ENCODE data around the gene NOXA1.

The NOXA1 gene

GRCh38 chr9:137455359-137455991, 32.3 kb downstream of the NOXA1 start:
- Histone ChIP-seq H3K27ac (no peak overlapping the region), H3K4me3 (ENCODE audit: low read depth, low read length) (no peak overlapping the region), H3K27me3 (replicated peaks) (no peaks in the 10 kb centered on the region), H3K36me3 (replicated peaks) (peaks cover 21% of the 10 kb centered on the region)
- TF ChIP-seq CTCF (IDR thresholded peaks at IDR 0.05; ENCODE audit: low read depth, low read length, missing control alignments) = no peak
- no peak for DNase-seq
- in situ Hi-C loops (cut with HindIII; ENCODE audit: low pct_ligation_motif_present, low sequenced_read_pairs) = no loop called here

DNA sequence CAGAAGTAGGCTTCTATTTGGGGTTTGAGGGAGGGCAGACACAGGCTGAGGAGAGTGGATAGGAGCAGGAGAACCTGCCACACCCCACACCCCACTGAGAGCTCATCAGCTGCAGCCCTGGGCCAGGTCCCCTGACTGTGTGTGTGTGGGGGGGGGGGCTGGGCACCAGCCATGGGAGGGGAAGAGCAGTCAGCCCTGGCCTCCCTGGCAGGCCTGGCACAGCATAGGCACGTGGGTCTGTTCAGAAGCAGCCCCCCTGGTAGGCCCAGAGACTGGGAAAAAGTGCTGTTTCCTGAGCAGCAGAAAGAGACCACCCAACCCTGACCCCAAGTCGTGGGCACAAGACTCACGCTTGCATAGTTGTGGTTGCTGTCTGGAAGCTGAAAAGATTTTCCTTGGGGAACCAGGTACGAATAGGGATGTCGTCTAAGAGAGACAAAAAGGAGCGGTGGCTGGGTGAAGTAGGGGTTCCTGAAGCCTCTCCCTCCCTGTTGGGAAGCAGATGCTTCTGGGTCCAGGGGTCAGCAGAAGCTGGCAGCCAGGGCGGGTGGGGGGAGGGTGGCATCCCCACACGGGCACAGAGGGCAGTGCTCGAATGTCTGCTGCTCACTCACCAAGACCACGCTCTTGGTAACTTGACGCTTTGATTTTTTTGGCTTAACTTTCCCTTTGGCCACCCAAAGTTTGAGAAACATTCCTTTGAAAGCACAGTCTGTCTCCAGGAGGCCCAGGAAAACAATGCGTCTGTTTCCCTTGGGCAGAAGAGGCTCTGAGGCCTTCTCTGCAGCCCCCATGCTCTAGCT, 33.1 kb downstream of the NOXA1 start:
- H3K27me3 ChIP-seq (replicated peaks) = no peaks in the 10 kb centered on the region
- H3K27ac ChIP-seq = peak overlapping the region; percentile 50
- H3K36me3 ChIP-seq (replicated peaks) = peaks cover 21% of the 10 kb centered on the region
- no peak for TF ChIP-seq CTCF (IDR thresholded peaks at IDR 0.05; ENCODE audit: low read depth, low read length, missing control alignments)
- DNase-seq = peak; percentile 46
- in situ Hi-C loops (cut with HindIII; ENCODE audit: low pct_ligation_motif_present, low sequenced_read_pairs) = no loop called here
- H3K4me3 ChIP-seq (ENCODE audit: low read depth, low read length) = no peak overlapping the region

- no peak for TF ChIP-seq CTCF (IDR thresholded peaks at IDR 0.05; ENCODE audit: low read depth, low read length, missing control alignments)
- Histone ChIP-seq H3K27ac (peak overlapping the region; percentile 50), H3K4me3 (ENCODE audit: low read depth, low read length) (peak overlapping the region; percentile 5), H3K36me3 (replicated peaks) (peaks cover 21% of the 10 kb centered on the region), H3K27me3 (replicated peaks) (no peaks in the 10 kb centered on the region)
- DNase-seq = no peak
- in situ Hi-C loops (cut with HindIII; ENCODE audit: low pct_ligation_motif_present, low sequenced_read_pairs) = no loop called here
Measured at GRCh38 chr9:137456864-137457405, 33.7 kb downstream of the NOXA1 start.

DNA sequence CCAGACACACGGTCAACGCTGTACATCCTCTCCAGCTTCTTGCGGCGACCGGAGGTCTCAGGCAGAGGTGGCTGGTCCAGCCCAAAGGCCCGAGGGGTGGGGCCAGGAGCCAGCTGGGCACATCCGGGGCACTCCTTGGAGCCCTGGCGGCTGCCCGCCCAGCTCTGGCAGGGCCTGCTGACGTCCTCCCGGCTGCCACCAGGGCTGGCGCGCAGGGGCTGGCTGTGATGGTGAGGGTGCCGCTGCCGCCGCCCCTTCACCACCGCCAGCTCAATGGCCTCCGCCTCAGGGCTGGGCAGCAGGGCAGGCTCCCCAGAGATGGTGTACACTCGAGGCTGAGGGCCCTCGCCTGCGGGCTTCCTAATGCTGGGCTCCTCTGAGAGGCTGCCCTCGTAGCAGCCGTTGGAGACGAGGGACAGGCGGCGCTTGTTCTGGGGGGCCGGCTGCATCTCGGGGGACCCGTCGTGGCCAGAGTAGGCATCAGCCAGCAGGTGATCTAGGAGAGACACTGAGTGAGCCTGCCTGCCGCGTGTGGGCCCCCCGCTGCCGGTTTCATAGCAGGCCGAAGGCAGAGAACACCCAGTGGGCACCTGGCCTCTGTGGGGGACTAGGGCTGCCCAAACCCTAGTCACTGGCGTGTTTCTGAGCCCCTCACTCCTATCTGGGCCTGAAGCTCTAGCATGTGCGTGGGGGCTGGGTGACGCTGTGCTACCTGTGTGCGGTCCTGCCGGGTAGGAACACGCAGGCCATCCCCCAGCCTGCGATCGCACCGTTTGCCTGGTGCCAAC, 34.4 kb downstream of the NOXA1 start:
- no peak for DNase-seq
- in situ Hi-C loops (cut with HindIII; ENCODE audit: low pct_ligation_motif_present, low sequenced_read_pairs) = no loop called here
- TF ChIP-seq CTCF (IDR thresholded peaks at IDR 0.05; ENCODE audit: low read depth, low read length, missing control alignments) = no peak
- peak overlapping the region; percentile 61 for H3K4me3 ChIP-seq (ENCODE audit: low read depth, low read length)
- H3K27ac ChIP-seq = no peak overlapping the region
- peaks cover 19% of the 10 kb centered on the region for H3K36me3 ChIP-seq (replicated peaks)
- H3K27me3 ChIP-seq (replicated peaks) = no peaks in the 10 kb centered on the region

- Histone ChIP-seq H3K27me3 (replicated peaks) (no peaks in the 10 kb centered on the region), H3K36me3 (replicated peaks) (peaks cover 11% of the 10 kb centered on the region), H3K27ac (peak overlapping the region; percentile 30), H3K4me3 (ENCODE audit: low read depth, low read length) (peak overlapping the region; percentile 61)
- TF ChIP-seq CTCF (IDR thresholded peaks at IDR 0.05; ENCODE audit: low read depth, low read length, missing control alignments) = no peak
- in situ Hi-C loops (cut with HindIII; ENCODE audit: low pct_ligation_motif_present, low sequenced_read_pairs) = no loop called here
- no peak for DNase-seq
Measured at GRCh38 chr9:137458194-137459151, 35.3 kb downstream of the NOXA1 start.

Measured in brain microvascular endothelial cell (primary cell).